T-cell (primary cell): ENCODE measurements around the gene EIF4G3. TPM values are rescaled to one million over a fixed set of nuclear protein-coding genes. Genes with fewer than 3 reads are reported as not detected.
"Not testable (repeated sequence)": the region's sequence is repeated elsewhere in the genome, so short reads cannot be mapped to it uniquely, and the experiment has no call there.

ENCODE experiments used
- ATAC-seq, 4 experiments: fragments of 200-7000 bp in 3 of 4; fragments of 150-1000 bp in 1 of 4; cut with Tn5 transposase; replicated peaks in 1 of 4; 1 replicate in 3 of 4; 2 replicates in 1 of 4; pipeline ENCODE4 v1.10.0; 2021; ENCODE audit warnings: moderate library complexity in 3 of 4, mild to moderate bottlenecking in 2 of 4, moderate number of reproducible peaks in 1 of 4
- CTCF ChIA-PET, 2 donors: fragments of 300-600 bp; sonication (Branson Sonifier 250); formaldehyde crosslinking; loops; one replicate each; lab custom pipeline; 2022; ENCODE audit warnings: antibody characterized with exemption in 2 of 2; lab: Charles Lee
- POLR2A ChIA-PET, 2 donors: fragments of 300-600 bp; sonication (Branson Sonifier 250); formaldehyde crosslinking; loops; one replicate each; lab custom pipeline; 2022; ENCODE audit warnings: antibody characterized with exemption in 2 of 2; lab: Charles Lee
- DNase-seq, 35 experiments: peaks; one replicate each; pipeline versions ENCODE4 v3.0.0 to v3.0.0-alpha.2; 2013 to 2023
- H3K27ac ChIP-seq: one replicate; pipeline ENCODE4 v1.5.1; 2013; ENCODE audit warnings: low read length
- H3K27me3 ChIP-seq, 2 experiments: replicated peaks in 1 of 2; 1 replicate in 1 of 2; 2 replicates in 1 of 2; pipeline versions ENCODE4 v1.6.1 to v1.7.0; 2013; ENCODE audit warnings: low read length in 1 of 2, mixed read lengths in 1 of 2; ENCODE audit not compliant: control insufficient read depth in 2 of 2, insufficient read depth in 2 of 2; ENCODE audit errors: extremely low read depth in 1 of 2
- H3K36me3 ChIP-seq, 2 donors: 1 replicate in 1 of 2; 2 replicates in 1 of 2; pipeline versions ENCODE4 v1.6.1 to v1.7.0; 2013; ENCODE audit warnings: low read length in 1 of 2; ENCODE audit not compliant: control insufficient read depth in 2 of 2, insufficient read depth in 1 of 2; ENCODE audit errors: extremely low read depth in 1 of 2
- H3K4me1 ChIP-seq, 2 experiments: 1 replicate in 1 of 2; 2 replicates in 1 of 2; pipeline versions ENCODE4 v1.6.1 to v1.7.0; 2013; ENCODE audit warnings: low read length in 2 of 2, mixed read lengths in 1 of 2; ENCODE audit not compliant: insufficient read depth in 2 of 2, control insufficient read depth in 1 of 2; ENCODE audit errors: extremely low read depth in 1 of 2
- H3K4me3 ChIP-seq, 2 donors: 1 replicate in 1 of 2; 2 replicates in 1 of 2; pipeline versions ENCODE4 v1.5.1 to v1.7.0; 2013; ENCODE audit warnings: mild to moderate bottlenecking in 2 of 2, low read length in 1 of 2, moderate library complexity in 1 of 2; ENCODE audit not compliant: control insufficient read depth in 1 of 2; ENCODE audit errors: extremely low read depth in 1 of 2
- H3K9me3 ChIP-seq: 2 replicates; pipeline ENCODE4 v1.7.0; 2013
- H3K27ac Mint-ChIP-seq, 2 donors: one replicate each; pipeline ENCODE4 v1.8.0; 2020 to 2021; ENCODE audit warnings: mild to moderate bottlenecking in 2 of 2, mixed read lengths in 2 of 2
- H3K27me3 Mint-ChIP-seq, 2 donors: one replicate each; pipeline ENCODE4 v1.8.0; 2021 to 2022; ENCODE audit warnings: mixed read lengths in 2 of 2
- H3K36me3 Mint-ChIP-seq: one replicate; pipeline ENCODE4 v1.8.0; 2021; ENCODE audit warnings: mixed read lengths
- H3K4me1 Mint-ChIP-seq, 3 donors: one replicate each; pipeline ENCODE4 v1.8.0; 2020 to 2022; ENCODE audit warnings: mixed read lengths in 3 of 3, mild to moderate bottlenecking in 1 of 3
- H3K4me3 Mint-ChIP-seq, 3 donors: one replicate each; pipeline ENCODE4 v1.8.0; 2020 to 2022; ENCODE audit warnings: mild to moderate bottlenecking in 3 of 3, mixed read lengths in 3 of 3, moderate library complexity in 3 of 3
- H3K9me3 Mint-ChIP-seq, 3 donors: one replicate each; pipeline ENCODE4 v1.8.0; 2020 to 2022; ENCODE audit warnings: mixed read lengths in 3 of 3
- WGBS: methylation state at CpG from one replicate; pipeline ENCODE4 v1.1.5; 2013; ENCODE audit warnings: missing lambda C conversion rate; ENCODE audit not compliant: insufficient coverage; 5-methylcytosine and 5-hydroxymethylcytosine counted together
- total RNA-seq, 35 experiments: library from RNA in 6 of 35; stranded (reverse) in 6 of 35; fragments of 120-200 nt in 1 of 35; gene quantifications; one replicate each; pipeline versions ENCODE4 v1.2.1 to v1.2.4 and lab custom pipeline; 2013 to 2026

Gene EIF4G3
- total RNA-seq, 5 donors from 2014 or later (not counting 1 experiment from before 2014, with no cell fraction given), result 16.8 to 34.1 (median 20.8) TPM

- H3K4me3 ChIP-seq, H3K4me1 Mint-ChIP-seq, H3K4me1 ChIP-seq, H3K36me3 ChIP-seq, H3K9me3 ChIP-seq, H3K27ac ChIP-seq, DNase-seq, H3K9me3 Mint-ChIP-seq, POLR2A ChIA-PET, H3K27me3 Mint-ChIP-seq, H3K27me3 ChIP-seq, H3K4me3 Mint-ChIP-seq, ATAC-seq, H3K27ac Mint-ChIP-seq, CTCF ChIA-PET: not testable (repeated sequence)
- no CpG with 5 or more reads among the region's 2 CpGs for WGBS
- peaks cover 16% of the 10 kb centered on the region for H3K36me3 Mint-ChIP-seq
Measured at GRCh38 chr1:20907526-20907925, 269.2 kb downstream of the EIF4G3 start.

GRCh38 chr1:20903437-20903836 is 273.3 kb downstream of the EIF4G3 start:
- Histone ChIP-seq H3K4me1 (no peaks in the 10 kb centered on the region), H3K27me3 (no peaks in the 10 kb centered on the region), H3K4me3 (no peak overlapping the region), H3K36me3 (peaks cover 4 to 5% of the 10 kb centered on the region in 2 donors), H3K27ac (no peak overlapping the region), H3K9me3 (no peaks in the 10 kb centered on the region)
- ChIA-PET CTCF (no interaction called here), POLR2A (no interaction called here)
- H3K36me3 Mint-ChIP-seq, result peaks cover 24% of the 10 kb centered on the region
- H3K27ac Mint-ChIP-seq, result no peak overlapping the region
- H3K27me3 Mint-ChIP-seq, result no peaks in the 10 kb centered on the region
- ATAC-seq, result no peak
- H3K9me3 Mint-ChIP-seq, result no peaks in the 10 kb centered on the region
- no CpG with 5 or more reads among the region's 2 CpGs for WGBS
- H3K4me1 Mint-ChIP-seq, result peaks cover 0 to 2% (median 0%) of the 10 kb centered on the region in 3 donors
- peak in 1 of 35 experiments; percentile 18 for DNase-seq
- H3K4me3 Mint-ChIP-seq, result no peak overlapping the region

- CTCF ChIA-PET, result no interaction called here
- no peak for ATAC-seq
Measured at GRCh38 chr1:20900056-20900455, 276.6 kb downstream of the EIF4G3 start.

GRCh38 chr1:20899154-20899972 is 277.3 kb downstream of the EIF4G3 start:
- H3K9me3 ChIP-seq, result no peaks in the 10 kb centered on the region
- no peak overlapping the region for H3K27ac ChIP-seq
- H3K36me3 ChIP-seq, result peaks cover 4 to 5% of the 10 kb centered on the region in 2 donors
- peaks cover 20% of the 10 kb centered on the region for H3K36me3 Mint-ChIP-seq
- DNase-seq, result no peak
- H3K27me3 ChIP-seq, result no peaks in the 10 kb centered on the region
- ATAC-seq, result no peak
- H3K4me3 ChIP-seq, result no peak overlapping the region
- ChIA-PET POLR2A (no interaction called here), CTCF (no interaction called here)
- H3K4me3 Mint-ChIP-seq, result no peak overlapping the region
- no peaks in the 10 kb centered on the region for H3K4me1 ChIP-seq
- H3K9me3 Mint-ChIP-seq, result no peaks in the 10 kb centered on the region
- H3K27me3 Mint-ChIP-seq, result no peaks in the 10 kb centered on the region
- no peak overlapping the region for H3K27ac Mint-ChIP-seq
- H3K4me1 Mint-ChIP-seq, result peaks cover 0 to 2% (median 0%) of the 10 kb centered on the region in 3 donors
- WGBS, result 100% methylated on average over 2 of the region's 5 CpGs

More at GRCh38 chr1:20900056-20900455, 276.6 kb downstream of the EIF4G3 start:
- Histone ChIP-seq H3K36me3 (peaks cover 4 to 5% of the 10 kb centered on the region in 2 donors), H3K9me3 (no peaks in the 10 kb centered on the region), H3K4me1 (no peaks in the 10 kb centered on the region), H3K27me3 (no peaks in the 10 kb centered on the region), H3K4me3 (no peak overlapping the region), H3K27ac (no peak overlapping the region)
- Mint-ChIP-seq H3K4me1 (peaks cover 0 to 2% (median 0%) of the 10 kb centered on the region in 3 donors), H3K27ac (no peak overlapping the region), H3K27me3 (no peaks in the 10 kb centered on the region), H3K9me3 (no peaks in the 10 kb centered on the region), H3K4me3 (no peak overlapping the region), H3K36me3 (peaks cover 20% of the 10 kb centered on the region)
- no peak for DNase-seq
- POLR2A ChIA-PET, result no interaction called here

- CTCF ChIA-PET, result interaction anchor here in 1 of 2 donors (0.6 kb wide), 1 partner anchor 9 kb away, joined by 3 read pairs; no protein-coding TSS in a partner anchor
- POLR2A ChIA-PET, result no interaction called here
- WGBS, result no CpG with 5 or more reads among the region's 1 CpG
Measured at GRCh38 chr1:20896826-20897225, 279.9 kb downstream of the EIF4G3 start.

GRCh38 chr1:20893931-20894330 is 282.8 kb downstream of the EIF4G3 start:
- H3K36me3 Mint-ChIP-seq, result peaks cover 21% of the 10 kb centered on the region

More at GRCh38 chr1:20896826-20897225, 279.9 kb downstream of the EIF4G3 start:
- H3K27me3 Mint-ChIP-seq, result no peaks in the 10 kb centered on the region
- DNase-seq (no peak), ATAC-seq (no peak)
- no peak overlapping the region for H3K4me3 ChIP-seq
- H3K36me3 Mint-ChIP-seq, result peaks cover 32% of the 10 kb centered on the region
- H3K27me3 ChIP-seq, result no peaks in the 10 kb centered on the region
- no peaks in the 10 kb centered on the region for H3K4me1 ChIP-seq
- peaks cover 5 to 21% of the 10 kb centered on the region in 2 donors for H3K36me3 ChIP-seq
- no peak overlapping the region for H3K27ac ChIP-seq
- no peak overlapping the region for H3K27ac Mint-ChIP-seq
- no peak overlapping the region for H3K4me3 Mint-ChIP-seq
- no peaks in the 10 kb centered on the region for H3K9me3 ChIP-seq
- H3K4me1 Mint-ChIP-seq, result no peaks in the 10 kb centered on the region
- no peaks in the 10 kb centered on the region for H3K9me3 Mint-ChIP-seq

More at GRCh38 chr1:20893931-20894330, 282.8 kb downstream of the EIF4G3 start:
- no CpG with 5 or more reads among the region's 1 CpG for WGBS
- peaks cover 4 to 19% of the 10 kb centered on the region in 2 donors for H3K36me3 ChIP-seq
- H3K4me3 ChIP-seq, result no peak overlapping the region
- Mint-ChIP-seq H3K27ac (no peak overlapping the region), H3K4me1 (no peaks in the 10 kb centered on the region), H3K27me3 (no peaks in the 10 kb centered on the region), H3K4me3 (no peak overlapping the region), H3K9me3 (no peaks in the 10 kb centered on the region)
- no peak for DNase-seq
- ATAC-seq, result no peak
- no peak overlapping the region for H3K27ac ChIP-seq
- POLR2A ChIA-PET, result no interaction called here
- H3K27me3 ChIP-seq, result no peaks in the 10 kb centered on the region
- no peaks in the 10 kb centered on the region for H3K9me3 ChIP-seq
- CTCF ChIA-PET, result no interaction called here
- H3K4me1 ChIP-seq, result no peaks in the 10 kb centered on the region
